ENCODE results near the gene DCAKD.
"Not testable (repeated sequence)": the region's sequence is repeated elsewhere in the genome, so short reads cannot be mapped to it uniquely, and the experiment has no call there.

DNA sequence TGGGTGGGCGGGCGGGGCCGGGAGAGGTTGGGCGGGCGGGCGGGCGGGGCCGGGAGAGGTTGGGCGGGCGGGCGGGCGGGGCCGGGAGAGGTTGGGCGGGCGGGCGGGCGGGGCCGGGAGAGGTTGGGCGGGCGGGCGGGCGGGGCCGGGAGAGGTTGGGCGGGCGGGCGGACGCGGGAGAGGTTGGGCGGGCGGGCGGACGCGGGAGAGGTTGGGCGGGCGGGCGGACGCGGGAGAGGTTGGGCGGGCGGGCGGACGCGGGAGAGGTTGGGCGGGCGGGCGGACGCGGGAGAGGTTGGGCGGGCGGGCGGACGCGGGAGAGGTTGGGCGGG lies 254 bp upstream of the DCAKD start:
- TF ChIP-seq, protein P1, sequence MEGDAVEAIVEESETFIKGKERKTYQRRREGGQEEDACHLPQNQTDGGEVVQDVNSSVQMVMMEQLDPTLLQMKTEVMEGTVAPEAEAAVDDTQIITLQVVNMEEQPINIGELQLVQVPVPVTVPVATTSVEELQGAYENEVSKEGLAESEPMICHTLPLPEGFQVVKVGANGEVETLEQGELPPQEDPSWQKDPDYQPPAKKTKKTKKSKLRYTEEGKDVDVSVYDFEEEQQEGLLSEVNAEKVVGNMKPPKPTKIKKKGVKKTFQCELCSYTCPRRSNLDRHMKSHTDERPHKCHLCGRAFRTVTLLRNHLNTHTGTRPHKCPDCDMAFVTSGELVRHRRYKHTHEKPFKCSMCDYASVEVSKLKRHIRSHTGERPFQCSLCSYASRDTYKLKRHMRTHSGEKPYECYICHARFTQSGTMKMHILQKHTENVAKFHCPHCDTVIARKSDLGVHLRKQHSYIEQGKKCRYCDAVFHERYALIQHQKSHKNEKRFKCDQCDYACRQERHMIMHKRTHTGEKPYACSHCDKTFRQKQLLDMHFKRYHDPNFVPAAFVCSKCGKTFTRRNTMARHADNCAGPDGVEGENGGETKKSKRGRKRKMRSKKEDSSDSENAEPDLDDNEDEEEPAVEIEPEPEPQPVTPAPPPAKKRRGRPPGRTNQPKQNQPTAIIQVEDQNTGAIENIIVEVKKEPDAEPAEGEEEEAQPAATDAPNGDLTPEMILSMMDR (IDR thresholded peaks at IDR 0.05; ENCODE audit: low read length) = not testable (repeated sequence)
- not testable (repeated sequence) for TF ChIP-seq EZH2 (optimal IDR thresholded peaks at IDR 0.05; ENCODE audit: low read depth, low read length); EZH2phosphoT487 (IDR thresholded peaks at IDR 0.05; ENCODE audit: low read length)

All from MM.1S (cell line).